ENCODE measurements around the gene DNAAF9. TPM values are rescaled to one million over a fixed set of nuclear protein-coding genes. Genes with fewer than 3 reads are reported as not detected.

DNAAF9 gene
- total and polyA plus RNA-seq, 2 of the 8 experiments (the other 6 are each of a cell fraction or from before 2014, with no cell fraction given) = 2.6 to 5.7 TPM

GRCh38 chr20:3409417-3409816, 1.9 kb upstream of the DNAAF9 start:
- ChIA-PET POLR2A (ENCODE audit: partially characterized antibody) (interaction anchor here (1.1 to 2.3 kb wide), 2 partner anchors 9 to 14 kb away, joined by 3 to 6 read pairs; no protein-coding TSS in a partner anchor), CTCF (ENCODE audit: partially characterized antibody) (interaction anchor here (0.6 to 1.5 kb wide), 4 partner anchors 11 to 190 kb away, joined by 3 read pairs; no protein-coding TSS in a partner anchor)
- H4K20me1 ChIP-seq (replicated peaks in 1 of 2; ENCODE audit: control insufficient read depth in 1 of 2, insufficient read depth in 2 of 2, low read length in 2 of 2) = peaks cover 0 to 1% of the 10 kb centered on the region in 2 experiments
- no peak overlapping the region for H4K91ac ChIP-seq (replicated peaks; ENCODE audit: insufficient read length, low read length)
- DNase-seq (ENCODE audit: low read depth in 1 of 2, low spot score in 2 of 2) (no peak), FAIRE-seq (no peak)
- no peak overlapping the region for H2BK12ac ChIP-seq (ENCODE audit: low read depth, low read length)
- no peaks in the 10 kb centered on the region for H3K9me3 ChIP-seq (ENCODE audit: insufficient read depth in 2 of 2, low read depth in 1 of 2, low read length in 1 of 2)
- no peak overlapping the region for H3K4ac ChIP-seq (replicated peaks; ENCODE audit: insufficient read length, low read depth, low read length)
- no peaks in the 10 kb centered on the region for H3K36me3 ChIP-seq (ENCODE audit: control insufficient read depth in 2 of 4, insufficient read depth in 4 of 4, low read length in 3 of 4)
- no peak overlapping the region for H3K9ac ChIP-seq (replicated peaks in 1 of 4; ENCODE audit: extremely low read depth in 1 of 4, low read depth in 3 of 4, low read length in 3 of 4)
- H4K8ac ChIP-seq (ENCODE audit: extremely low read depth, insufficient read depth, low read length) = no peak overlapping the region
- peak overlapping the region in 1 of 2 experiments; percentile 98; a peak in 1 of 4 replicates for H3K4me2 ChIP-seq (ENCODE audit: insufficient read depth in 1 of 2, low read depth in 2 of 2, low read length in 2 of 2)
- peaks cover 15% of the 10 kb centered on the region for H3K23me2 ChIP-seq (ENCODE audit: low read depth, low read length)
- H2BK5ac ChIP-seq (ENCODE audit: low read depth, low read length) = no peak overlapping the region
- 88% methylated on average over 10 of the region's 10 CpGs; no CpG with 5 or more reads in 1 of the 2 experiments for WGBS, 2 experiments (ENCODE audit: extremely low coverage in 1 of 2, insufficient coverage in 1 of 2, insufficient read length in 1 of 2, insufficient replicate concordance in 2 of 2, low coverage in 1 of 2, low lambda C conversion rate in 2 of 2, missing lambda C conversion rate in 1 of 2)
- no peak overlapping the region for H2BK120ac ChIP-seq (replicated peaks; ENCODE audit: low read depth, low read length)
- no peak overlapping the region for H4K5ac ChIP-seq (ENCODE audit: insufficient read length, low read depth, low read length)
- peaks cover 0 to 2% (median 0%) of the 10 kb centered on the region in 4 experiments; a peak in 4 of 7 replicates for H3K4me1 ChIP-seq (replicated peaks in 1 of 4; ENCODE audit: control insufficient read depth in 3 of 4, insufficient read depth in 4 of 4, low read length in 3 of 4)
- H3K79me2 ChIP-seq (ENCODE audit: control insufficient read depth in 1 of 2, insufficient read depth in 2 of 2, low read length in 2 of 2) = peaks cover 0 to 8% of the 10 kb centered on the region in 2 experiments; a peak in 1 of 4 replicates
- no peak overlapping the region for H2AK5ac ChIP-seq (ENCODE audit: low read depth, low read length)
- H3K79me1 ChIP-seq (ENCODE audit: low read depth, low read length) = no peaks in the 10 kb centered on the region
- no peak overlapping the region for H2BK15ac ChIP-seq (ENCODE audit: low read length)
- H3K18ac ChIP-seq (ENCODE audit: extremely low read depth, low read length) = no peak overlapping the region
- no peak overlapping the region for H3K23ac ChIP-seq (ENCODE audit: insufficient read length)
- H3K27ac ChIP-seq (ENCODE audit: low read depth, low read length) = no peak overlapping the region
- H3K4me3 ChIP-seq (ENCODE audit: extremely low read depth in 1 of 4, insufficient read depth in 2 of 4, low read depth in 3 of 4, low read length in 4 of 4) = no peak overlapping the region
- no peak overlapping the region for H2BK20ac ChIP-seq (ENCODE audit: low read length)
- peaks cover 0 to 4% (median 0%) of the 10 kb centered on the region in 4 experiments; a peak in 3 of 7 replicates for H3K27me3 ChIP-seq (replicated peaks in 1 of 4; ENCODE audit: control insufficient read depth in 3 of 4, extremely low read depth in 1 of 4, insufficient read depth in 3 of 4, low read length in 3 of 4)
- no peak overlapping the region for H2AFZ ChIP-seq (ENCODE audit: low read length)
- no peak overlapping the region for H3K56ac ChIP-seq (replicated peaks; ENCODE audit: insufficient read length, low read depth, low read length)
- H3K14ac ChIP-seq (ENCODE audit: insufficient read length) = no peak overlapping the region
- TF ChIP-seq BACH1 (IDR thresholded peaks at IDR 0.05; ENCODE audit: low read length) (no peak), KDM5A (IDR thresholded peaks at IDR 0.05; ENCODE audit: low read length) (no peak), BRCA1 (IDR thresholded peaks at IDR 0.05; ENCODE audit: low read depth, low read length) (no peak), USF2 (IDR thresholded peaks at IDR 0.05; ENCODE audit: low read length) (no peak), SP2 (IDR thresholded peaks at IDR 0.05; ENCODE audit: low read length) (no peak), CHD2 (IDR thresholded peaks at IDR 0.05; ENCODE audit: low read length) (no peak), SUZ12 (IDR thresholded peaks at IDR 0.05; ENCODE audit: low read length) (no peak), NRF1 (IDR thresholded peaks at IDR 0.05; ENCODE audit: low read depth, low read length) (no peak), JUN (IDR thresholded peaks at IDR 0.05; ENCODE audit: low read depth, low read length) (no peak), BCL11A (IDR thresholded peaks at IDR 0.05; ENCODE audit: low read depth in 2 of 2, low read length in 2 of 2) (no peak), POLR2AphosphoS5 (IDR thresholded peaks at IDR 0.05; ENCODE audit: low read depth, low read length) (no peak), GTF2F1 (IDR thresholded peaks at IDR 0.05; ENCODE audit: borderline replicate concordance, low read depth, low read length) (no peak), EZH2 (IDR thresholded peaks at IDR 0.05; ENCODE audit: low read depth, low read length, severe bottlenecking) (no peak), ASH2L (IDR thresholded peaks at IDR 0.05; ENCODE audit: low read length) (no peak)
